HG02798 (cell line): ENCODE measurements around the gene IQGAP2.

ENCODE experiments used
- ATAC-seq: cut with Tn5 transposase; IDR thresholded peaks from one replicate; pipeline ENCODE4 v1.9.1; 2021; ENCODE audit warnings: mild to moderate bottlenecking; ENCODE audit not compliant: unreplicated experiment, poor library complexity

The IQGAP2 gene

DNA sequence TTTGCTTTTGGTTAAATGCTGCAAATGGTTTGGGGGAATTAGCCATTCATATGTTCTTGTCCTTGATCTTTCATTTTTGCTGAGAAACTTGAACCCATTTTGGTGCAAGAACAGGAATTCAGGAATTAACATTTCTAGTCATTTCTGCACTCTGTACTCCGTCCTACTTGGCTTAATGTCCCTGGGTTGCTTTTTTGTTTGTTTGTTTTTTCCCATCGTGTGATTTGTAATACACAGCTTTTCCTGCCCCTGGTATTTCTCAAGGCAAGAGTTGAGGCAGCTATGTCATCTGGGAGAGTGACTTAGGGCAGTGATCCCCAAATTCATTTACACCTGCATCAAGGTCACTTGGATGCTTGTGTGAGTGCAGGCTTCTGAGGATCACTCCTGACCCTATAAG is 71.3 kb downstream of the IQGAP2 start:
- ATAC-seq: no peak

- no peak for ATAC-seq
Measured at GRCh38 chr5:76475385-76475784, 72.3 kb downstream of the IQGAP2 start.

DNA sequence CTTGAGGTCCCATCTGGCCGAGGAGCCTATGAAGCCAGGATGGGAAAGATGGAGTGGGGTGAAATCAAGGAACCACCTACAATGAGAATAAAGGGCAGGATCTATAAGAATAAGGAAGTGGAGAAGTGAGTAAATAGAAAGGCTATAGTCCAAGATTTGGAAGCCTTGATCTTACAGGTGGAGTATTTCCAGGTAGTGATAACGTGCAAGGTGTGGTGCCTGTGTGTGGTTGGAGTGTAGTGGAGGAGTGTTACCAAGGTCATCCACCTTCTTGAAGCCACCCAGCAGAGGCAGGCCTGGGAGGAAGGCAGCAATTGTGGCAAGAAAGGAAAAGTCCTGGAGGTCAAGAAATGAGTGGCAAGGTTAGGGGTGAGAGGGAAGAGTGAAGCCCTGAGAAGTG is 72.9 kb downstream of the IQGAP2 start:
- ATAC-seq: no peak

- ATAC-seq: no peak
Measured at GRCh38 chr5:76476474-76477038, 73.5 kb downstream of the IQGAP2 start.

- ATAC-seq: no peak
Measured at GRCh38 chr5:76477061-76477460, 74.0 kb downstream of the IQGAP2 start.

GRCh38 chr5:76477571-76477970 is 74.5 kb downstream of the IQGAP2 start:
- ATAC-seq: no peak

DNA sequence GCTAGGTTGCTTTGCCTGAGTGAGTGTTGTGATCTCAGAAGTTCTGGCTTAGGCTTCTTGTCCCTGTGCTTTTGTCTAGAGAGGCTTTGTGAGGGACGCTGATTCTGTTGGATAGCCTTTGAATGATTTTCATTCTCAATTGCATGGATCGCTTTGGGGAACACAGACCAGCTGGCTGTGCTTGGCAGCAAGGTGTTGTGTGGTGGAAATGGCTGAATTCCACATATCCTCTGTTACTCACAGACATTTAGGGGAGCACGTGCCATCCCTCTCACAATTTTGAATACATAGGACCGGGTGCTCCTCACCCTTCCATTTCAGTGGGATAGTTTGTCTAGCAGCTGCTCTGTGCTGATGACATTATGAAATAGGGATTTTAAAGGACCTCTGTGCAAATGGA is 76.2 kb downstream of the IQGAP2 start:
- ATAC-seq: no peak

GRCh38 chr5:76479973-76480667 is 77.0 kb downstream of the IQGAP2 start:
- no peak for ATAC-seq

- ATAC-seq: no peak
Measured at GRCh38 chr5:76482984-76483383, 79.9 kb downstream of the IQGAP2 start.

DNA sequence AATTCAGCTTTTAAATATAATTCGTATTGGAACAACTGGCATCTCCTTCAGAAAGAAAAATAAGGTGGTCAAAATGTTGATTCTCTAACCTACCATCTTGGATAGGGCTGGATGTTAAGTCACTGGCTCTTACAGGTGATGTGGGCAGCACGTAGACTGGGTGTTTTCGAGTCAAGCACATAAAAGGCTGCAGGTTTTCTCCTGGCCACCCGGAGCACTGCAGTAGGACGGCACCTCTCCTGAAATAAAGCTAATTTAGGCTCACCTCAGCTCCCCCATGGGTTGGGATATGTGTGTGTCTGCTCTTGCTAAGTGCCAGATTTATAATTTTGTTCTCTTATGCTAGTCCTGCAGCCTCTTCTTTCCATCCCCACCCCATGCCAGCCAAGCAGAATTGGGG is 80.3 kb downstream of the IQGAP2 start:
- no peak for ATAC-seq

DNA sequence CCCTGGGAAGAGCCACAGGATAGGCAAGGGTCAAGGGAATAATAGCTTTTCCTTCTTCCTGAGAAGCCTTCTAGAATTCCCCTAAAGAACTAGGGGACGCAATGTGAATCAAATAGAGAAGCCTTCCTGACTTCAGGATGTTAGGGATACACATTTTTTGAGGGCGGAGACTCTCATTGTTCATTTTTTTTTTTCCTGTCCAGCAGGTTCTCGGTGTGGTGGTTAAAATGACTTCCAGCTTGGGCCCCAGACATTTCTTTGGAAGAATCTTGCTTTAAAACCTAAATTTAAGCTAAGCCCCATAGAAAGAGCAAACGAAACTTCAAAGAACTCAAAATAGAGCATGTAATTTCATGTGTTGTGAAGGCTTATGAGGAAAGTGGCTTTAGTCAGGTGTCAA is 80.8 kb downstream of the IQGAP2 start:
- ATAC-seq: no peak

- no peak for ATAC-seq
Measured at GRCh38 chr5:76485511-76485910, 82.4 kb downstream of the IQGAP2 start.

- no peak for ATAC-seq
Measured at GRCh38 chr5:76487386-76487785, 84.3 kb downstream of the IQGAP2 start.

- no peak for ATAC-seq
Measured at GRCh38 chr5:76487821-76488220, 84.7 kb downstream of the IQGAP2 start.

DNA sequence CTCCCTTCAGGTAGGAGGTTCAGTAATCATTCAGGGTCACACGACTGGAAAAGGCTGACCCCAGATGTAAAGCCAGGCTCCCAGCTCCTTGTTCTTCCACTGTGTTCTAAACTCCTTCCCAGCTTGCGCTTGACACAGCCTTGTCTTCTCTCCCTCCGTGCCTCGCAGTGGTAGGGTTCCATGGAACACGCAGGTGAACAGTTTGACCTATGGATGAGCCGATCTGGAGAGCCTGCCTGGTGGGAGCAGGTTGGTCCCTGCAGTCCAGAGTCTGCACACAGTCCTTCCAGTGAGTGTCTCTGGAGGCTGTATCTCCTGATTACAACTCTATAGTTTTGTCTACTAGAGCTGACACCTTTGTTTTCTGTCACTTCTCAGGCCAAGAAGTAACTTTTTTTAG is 85.9 kb downstream of the IQGAP2 start:
- no peak for ATAC-seq

DNA sequence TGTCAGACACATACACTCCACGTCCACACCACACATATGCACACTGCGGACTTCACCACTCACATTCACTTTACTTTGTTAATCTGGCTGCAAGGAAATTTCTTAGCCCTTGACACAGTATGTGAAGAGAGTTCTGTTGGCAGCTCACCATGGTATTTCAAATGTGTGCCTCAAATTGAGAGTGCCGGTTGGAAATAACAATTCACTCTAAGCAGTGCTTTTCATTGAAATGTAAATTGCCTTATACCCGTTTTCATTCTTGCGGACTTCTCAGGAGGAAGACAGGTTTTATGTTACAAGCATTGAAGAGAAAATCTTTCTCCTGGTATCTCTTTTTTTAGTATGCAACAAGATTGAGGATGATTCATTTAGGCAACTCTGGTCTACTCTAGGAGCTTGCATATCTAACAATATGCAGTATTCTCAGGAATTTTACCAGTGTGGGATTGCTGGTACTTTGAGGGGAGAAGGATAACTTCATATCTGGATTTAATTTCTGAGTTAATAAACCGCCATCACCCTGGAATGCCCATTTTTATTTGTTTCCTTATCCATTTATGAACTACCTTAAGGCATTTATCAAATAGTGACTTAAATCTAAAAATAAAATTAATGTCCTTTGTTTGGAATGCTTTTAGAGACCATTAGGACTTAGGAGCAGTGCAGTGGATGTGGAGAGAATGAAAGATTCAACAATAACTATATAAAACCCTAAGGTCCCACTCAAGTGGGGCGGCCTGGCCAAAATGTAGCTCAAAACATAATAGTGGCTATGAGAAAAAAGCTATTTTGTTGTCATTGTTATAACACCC is 87.0 kb downstream of the IQGAP2 start:
- ATAC-seq: no peak

DNA sequence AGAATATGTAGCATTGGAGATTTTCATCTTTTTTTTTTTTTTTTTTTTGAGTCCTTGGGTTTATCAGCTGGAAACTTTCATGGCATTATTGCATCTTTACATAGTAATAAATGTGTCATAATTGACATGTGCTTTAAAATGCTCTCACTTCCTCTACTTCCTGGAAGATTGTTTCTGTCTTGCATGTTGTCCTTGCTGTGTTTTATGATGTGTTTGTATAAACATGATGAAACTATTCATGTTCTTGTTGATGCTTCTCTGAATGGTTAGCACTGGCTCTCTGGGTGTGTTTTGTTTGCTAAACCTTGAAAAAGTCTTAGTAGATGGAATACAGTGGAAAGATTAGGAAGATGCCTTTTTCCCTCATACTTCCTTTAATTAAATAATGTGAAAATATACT is 87.9 kb downstream of the IQGAP2 start:
- no peak for ATAC-seq

DNA sequence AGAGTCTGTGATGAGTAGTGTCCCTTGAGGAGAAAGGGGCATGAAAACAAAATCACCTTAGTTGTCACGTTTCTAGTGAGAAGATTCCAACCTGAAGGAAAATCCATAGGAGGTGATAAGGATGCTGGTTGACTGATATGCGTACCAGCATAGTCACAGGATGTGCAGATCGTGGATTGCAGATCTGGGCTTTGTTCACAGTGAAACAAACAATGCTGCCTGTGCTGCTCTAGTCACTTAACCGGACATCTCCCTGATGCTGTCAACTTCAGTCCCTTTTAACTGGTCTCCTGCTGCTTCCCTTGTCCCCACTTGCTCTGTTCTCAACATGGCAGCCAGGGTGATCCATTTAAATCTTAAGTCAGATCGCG is 89.7 kb downstream of the IQGAP2 start:
- ATAC-seq: no peak

DNA sequence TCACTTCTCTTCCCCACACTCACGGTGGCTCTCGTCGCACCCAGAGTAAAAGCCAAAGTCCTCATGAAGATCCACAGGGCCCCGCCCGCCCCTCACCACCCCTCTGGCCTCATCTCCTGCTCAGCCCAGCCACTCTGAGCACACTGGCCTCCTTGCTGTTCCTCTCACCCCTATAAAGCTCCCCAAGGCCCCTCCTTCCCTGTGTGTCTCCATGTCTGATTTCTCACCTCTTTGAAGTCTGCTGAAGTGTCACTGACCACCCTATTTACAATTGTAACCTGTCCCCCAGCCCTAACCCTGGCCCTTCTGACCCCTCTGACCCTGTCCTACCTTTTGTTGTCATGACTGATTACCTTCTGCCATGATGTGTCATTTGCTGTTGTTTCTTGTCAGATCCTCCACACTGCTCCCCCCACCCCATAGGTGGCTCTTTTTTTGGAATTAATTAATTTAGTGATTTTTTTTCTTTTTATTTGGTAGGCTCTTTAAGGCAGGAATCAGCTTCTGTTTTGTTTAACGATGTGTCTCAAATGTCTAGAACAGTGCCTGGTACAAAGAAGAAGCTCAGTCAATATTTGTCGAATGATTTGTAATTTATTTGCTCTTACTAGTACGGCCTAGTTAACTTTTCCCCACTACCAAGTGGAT is 90.2 kb downstream of the IQGAP2 start:
- ATAC-seq: no peak

DNA sequence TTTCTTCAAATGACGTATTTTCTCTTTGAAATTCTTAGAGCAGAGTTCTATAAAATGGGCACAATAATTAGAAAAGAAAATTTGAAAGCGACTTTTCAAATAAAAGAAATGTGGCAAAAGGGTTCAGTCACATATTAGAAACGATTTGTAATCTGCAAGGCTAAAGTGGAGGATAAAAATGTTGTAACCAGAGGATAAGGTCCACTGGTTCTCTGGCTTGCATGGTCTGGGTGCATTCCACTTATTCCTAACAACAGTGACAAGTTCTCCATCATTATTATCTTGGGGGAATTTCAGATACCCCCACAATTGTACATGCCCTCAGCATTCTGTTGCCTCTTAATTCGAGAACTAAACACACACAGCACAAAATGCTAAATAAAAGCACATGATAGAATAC is 91.1 kb downstream of the IQGAP2 start:
- ATAC-seq: no peak

- no peak for ATAC-seq
Measured at GRCh38 chr5:76495870-76496269, 92.8 kb downstream of the IQGAP2 start.
